Calu3 (cell line): ENCODE data around the gene ST6GALNAC1. TPM values are rescaled to one million over a fixed set of nuclear protein-coding genes. Genes with fewer than 3 reads are reported as not detected.

Experiments
- BruUV-seq: library from RNA; stranded (reverse); fragments of 400-500 nt; replicated peaks from 2 replicates; lab custom pipeline; 2021; lab: Mats Ljungman, UMichigan
- CTCF ChIA-PET: fragments of 300-600 bp; sonication (Branson Sonifier 250); formaldehyde crosslinking; loops from one replicate; lab custom pipeline; 2022; ENCODE audit warnings: antibody characterized with exemption; lab: Charles Lee
- DNase-seq: peaks from one replicate; pipeline ENCODE4 v3.0.0; 2022
- H3K27ac Mint-ChIP-seq: one replicate; pipeline ENCODE4 v1.8.0; 2022; ENCODE audit warnings: mixed read lengths; ENCODE audit not compliant: unreplicated experiment
- H3K27me3 Mint-ChIP-seq: one replicate; pipeline ENCODE4 v1.8.0; 2022; ENCODE audit warnings: mixed read lengths; ENCODE audit not compliant: unreplicated experiment
- H3K36me3 Mint-ChIP-seq: one replicate; pipeline ENCODE4 v1.8.0; 2022; ENCODE audit warnings: mild to moderate bottlenecking, moderate library complexity, mixed read lengths; ENCODE audit not compliant: insufficient read depth, unreplicated experiment
- H3K4me1 Mint-ChIP-seq: one replicate; pipeline ENCODE4 v1.8.0; 2022; ENCODE audit warnings: mild to moderate bottlenecking, low read depth, mixed read lengths; ENCODE audit not compliant: unreplicated experiment
- H3K4me3 Mint-ChIP-seq: one replicate; pipeline ENCODE4 v1.8.0; 2022; ENCODE audit warnings: mild to moderate bottlenecking, low read depth, moderate library complexity, mixed read lengths; ENCODE audit not compliant: unreplicated experiment
- H3K9me3 Mint-ChIP-seq: one replicate; pipeline ENCODE4 v1.8.0; 2022; ENCODE audit warnings: low read depth, mixed read lengths; ENCODE audit not compliant: unreplicated experiment
- intact Hi-C: fragments of 100-400 bp; cut with micrococcal nuclease; formaldehyde crosslinking; loops from one replicate; pipeline ENCODE4 v1.10.0; 2022; ENCODE audit not compliant: unreplicated experiment
- total RNA-seq: library from RNA; stranded (reverse); gene quantifications from 2 replicates; pipeline ENCODE4 v1.2.3, GENCODE V29; 2022
- TF ChIP-seq, protein P1 (sequence below): fragments of 200-600 bp; IDR thresholded peaks from one replicate; pipeline ENCODE4 v1.8.0; 2022; ENCODE audit warnings: antibody characterized with exemption; ENCODE audit not compliant: unreplicated experiment

Gene ST6GALNAC1
- total RNA-seq, 1 experiment from 2014 or later = 52.4 TPM

DNA sequence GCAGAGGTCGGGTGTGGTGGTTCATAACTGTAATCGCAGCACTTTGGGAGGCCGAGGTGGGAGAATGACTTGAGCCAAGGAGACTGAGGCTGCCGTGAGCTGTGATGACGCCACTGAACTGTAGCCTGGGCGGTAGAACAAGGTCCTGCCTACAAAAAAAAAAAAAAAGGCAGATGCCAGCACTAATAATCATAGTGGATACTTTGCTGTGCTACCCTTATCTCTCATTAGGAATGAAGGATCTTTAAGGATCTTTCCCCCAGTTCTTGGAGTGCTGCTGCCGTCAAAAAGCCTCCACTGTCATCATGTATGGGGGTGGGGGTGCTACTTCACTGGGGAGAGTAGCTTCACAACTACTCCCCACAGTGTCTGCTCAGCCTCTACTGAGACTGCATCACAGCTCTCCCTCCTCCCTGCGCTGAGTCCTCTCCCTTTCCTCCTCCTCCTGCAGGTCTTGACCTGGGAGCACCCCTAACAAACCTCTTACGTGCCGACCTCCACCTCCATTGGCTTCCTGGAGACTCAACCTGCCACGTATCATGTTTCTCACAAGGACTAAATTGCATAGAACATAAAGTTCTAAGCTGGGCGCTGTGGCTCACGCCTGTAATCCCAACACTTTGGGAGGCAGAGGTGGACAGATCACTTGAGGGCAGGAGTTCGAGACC, 24.4 kb upstream of the ST6GALNAC1 start:
- Mint-ChIP-seq H3K27me3 (no peaks in the 10 kb centered on the region), H3K36me3 (peaks cover 21% of the 10 kb centered on the region), H3K27ac (no peak overlapping the region), H3K4me1 (peaks cover 31% of the 10 kb centered on the region), H3K4me3 (no peak overlapping the region), H3K9me3 (no peaks in the 10 kb centered on the region)
- CTCF ChIA-PET = no interaction called here
- intact Hi-C loops = no loop called here
- TF ChIP-seq, protein P1, sequence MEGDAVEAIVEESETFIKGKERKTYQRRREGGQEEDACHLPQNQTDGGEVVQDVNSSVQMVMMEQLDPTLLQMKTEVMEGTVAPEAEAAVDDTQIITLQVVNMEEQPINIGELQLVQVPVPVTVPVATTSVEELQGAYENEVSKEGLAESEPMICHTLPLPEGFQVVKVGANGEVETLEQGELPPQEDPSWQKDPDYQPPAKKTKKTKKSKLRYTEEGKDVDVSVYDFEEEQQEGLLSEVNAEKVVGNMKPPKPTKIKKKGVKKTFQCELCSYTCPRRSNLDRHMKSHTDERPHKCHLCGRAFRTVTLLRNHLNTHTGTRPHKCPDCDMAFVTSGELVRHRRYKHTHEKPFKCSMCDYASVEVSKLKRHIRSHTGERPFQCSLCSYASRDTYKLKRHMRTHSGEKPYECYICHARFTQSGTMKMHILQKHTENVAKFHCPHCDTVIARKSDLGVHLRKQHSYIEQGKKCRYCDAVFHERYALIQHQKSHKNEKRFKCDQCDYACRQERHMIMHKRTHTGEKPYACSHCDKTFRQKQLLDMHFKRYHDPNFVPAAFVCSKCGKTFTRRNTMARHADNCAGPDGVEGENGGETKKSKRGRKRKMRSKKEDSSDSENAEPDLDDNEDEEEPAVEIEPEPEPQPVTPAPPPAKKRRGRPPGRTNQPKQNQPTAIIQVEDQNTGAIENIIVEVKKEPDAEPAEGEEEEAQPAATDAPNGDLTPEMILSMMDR = no peak
- no peak for DNase-seq
- BruUV-seq = no TSS peak

DNA sequence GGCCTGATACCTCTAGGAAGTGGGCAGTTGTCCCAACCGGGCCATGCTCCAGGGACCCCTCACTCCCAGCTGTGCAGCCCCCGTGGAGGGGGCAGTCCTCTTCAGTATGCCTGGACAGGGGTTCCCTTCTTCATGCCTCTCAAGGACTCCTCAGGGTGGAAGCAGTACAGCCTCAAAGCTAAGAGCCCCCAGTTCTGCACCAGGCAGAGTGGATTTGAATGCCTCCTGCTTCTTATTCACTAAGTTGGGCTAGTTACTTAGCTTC, 23.9 kb upstream of the ST6GALNAC1 start:
- TF ChIP-seq, protein P1 = no peak
- peaks cover 19% of the 10 kb centered on the region for H3K36me3 Mint-ChIP-seq
- intact Hi-C loops = no loop called here
- no peaks in the 10 kb centered on the region for H3K9me3 Mint-ChIP-seq
- no peak for DNase-seq
- H3K4me3 Mint-ChIP-seq = no peak overlapping the region
- H3K4me1 Mint-ChIP-seq = peaks cover 26% of the 10 kb centered on the region
- no peaks in the 10 kb centered on the region for H3K27me3 Mint-ChIP-seq
- no peak overlapping the region for H3K27ac Mint-ChIP-seq
- CTCF ChIA-PET = no interaction called here
- no TSS peak for BruUV-seq

DNA sequence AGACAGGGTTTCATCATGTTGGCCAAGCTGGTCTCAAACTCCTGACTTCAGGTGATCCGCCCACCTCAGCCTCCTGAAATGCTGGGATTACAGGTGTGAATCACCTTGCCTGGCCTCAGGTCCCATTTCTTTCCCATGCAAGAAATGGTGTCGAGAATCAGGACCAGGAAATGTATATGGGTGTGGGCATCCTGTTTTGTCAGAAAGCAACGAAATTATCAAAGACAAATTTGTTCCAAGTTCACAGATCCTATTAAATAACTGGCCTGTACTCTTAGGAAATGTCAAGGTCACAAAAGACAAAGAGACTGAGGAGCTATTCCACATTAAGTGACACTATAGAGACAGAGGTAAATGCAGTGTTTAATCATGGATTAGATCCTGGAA, 17.1 kb upstream of the ST6GALNAC1 start:
- peaks cover 38% of the 10 kb centered on the region for H3K4me1 Mint-ChIP-seq
- no peak overlapping the region for H3K27ac Mint-ChIP-seq
- peak overlapping the region; percentile 36 for H3K4me3 Mint-ChIP-seq
- intact Hi-C loops = no loop called here
- peaks cover 7% of the 10 kb centered on the region for H3K36me3 Mint-ChIP-seq
- no peaks in the 10 kb centered on the region for H3K27me3 Mint-ChIP-seq
- DNase-seq = no peak
- TF ChIP-seq, protein P1 = no peak
- no peaks in the 10 kb centered on the region for H3K9me3 Mint-ChIP-seq
- BruUV-seq = no TSS peak
- CTCF ChIA-PET = interaction anchor here (0.7 to 1.3 kb wide), 4 partner anchors 11 to 287 kb away, joined by 3 to 5 read pairs (median 3); partner anchors contain the start of gene UBE2O

DNA sequence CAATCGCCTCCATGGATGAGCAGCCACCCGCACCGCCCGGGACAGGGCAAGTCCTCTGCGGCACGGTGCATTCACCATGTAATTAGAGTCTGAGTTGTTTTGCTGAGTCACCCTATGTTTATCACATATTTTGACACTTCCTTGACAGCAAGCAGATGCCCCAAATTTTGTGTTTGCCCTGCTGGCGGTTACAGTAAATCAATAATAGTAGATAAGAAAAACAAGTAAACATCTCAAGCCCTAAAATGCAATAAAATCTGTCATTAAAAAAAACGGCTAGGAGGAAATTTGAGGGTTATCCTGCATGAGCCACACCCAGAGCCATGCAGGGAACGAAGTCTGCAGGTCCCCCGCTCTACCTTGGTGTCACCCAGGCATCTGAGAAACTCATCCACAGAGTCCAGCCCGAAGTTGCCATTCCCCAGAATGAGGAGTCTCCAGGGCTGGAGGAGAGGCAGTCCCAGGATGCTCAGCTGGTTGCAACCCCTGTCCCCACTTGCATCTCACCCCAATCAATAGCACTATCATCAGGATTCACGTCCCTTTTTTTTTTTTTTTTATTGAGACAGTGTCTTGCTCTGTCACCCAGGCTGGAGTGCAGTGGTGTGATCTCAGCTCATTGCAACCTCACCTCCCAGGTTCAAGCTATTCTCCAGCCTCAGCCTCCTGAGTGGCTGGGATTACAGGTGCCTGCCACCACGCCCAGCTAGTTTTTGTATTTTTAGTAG, 16.5 kb upstream of the ST6GALNAC1 start:
- BruUV-seq = no TSS peak
- Mint-ChIP-seq H3K27me3 (no peaks in the 10 kb centered on the region), H3K4me3 (peak overlapping the region; percentile 36), H3K9me3 (no peaks in the 10 kb centered on the region), H3K4me1 (peaks cover 38% of the 10 kb centered on the region), H3K36me3 (peaks cover 7% of the 10 kb centered on the region), H3K27ac (peak overlapping the region; percentile 62)
- CTCF ChIA-PET = interaction anchor here (0.6 to 1.3 kb wide), 5 partner anchors 12 to 288 kb away, joined by 3 to 5 read pairs (median 3); partner anchors contain the start of gene UBE2O
- TF ChIP-seq, protein P1 = no peak
- intact Hi-C loops = no loop called here
- DNase-seq = peak; percentile 31
